ENCODE results near the gene ACADM. TPM values are rescaled to one million over a fixed set of nuclear protein-coding genes. Genes with fewer than 3 reads are reported as not detected.

ACADM gene
- total RNA-seq, 1 experiment from 2014 or later = 36.5 TPM

DNA sequence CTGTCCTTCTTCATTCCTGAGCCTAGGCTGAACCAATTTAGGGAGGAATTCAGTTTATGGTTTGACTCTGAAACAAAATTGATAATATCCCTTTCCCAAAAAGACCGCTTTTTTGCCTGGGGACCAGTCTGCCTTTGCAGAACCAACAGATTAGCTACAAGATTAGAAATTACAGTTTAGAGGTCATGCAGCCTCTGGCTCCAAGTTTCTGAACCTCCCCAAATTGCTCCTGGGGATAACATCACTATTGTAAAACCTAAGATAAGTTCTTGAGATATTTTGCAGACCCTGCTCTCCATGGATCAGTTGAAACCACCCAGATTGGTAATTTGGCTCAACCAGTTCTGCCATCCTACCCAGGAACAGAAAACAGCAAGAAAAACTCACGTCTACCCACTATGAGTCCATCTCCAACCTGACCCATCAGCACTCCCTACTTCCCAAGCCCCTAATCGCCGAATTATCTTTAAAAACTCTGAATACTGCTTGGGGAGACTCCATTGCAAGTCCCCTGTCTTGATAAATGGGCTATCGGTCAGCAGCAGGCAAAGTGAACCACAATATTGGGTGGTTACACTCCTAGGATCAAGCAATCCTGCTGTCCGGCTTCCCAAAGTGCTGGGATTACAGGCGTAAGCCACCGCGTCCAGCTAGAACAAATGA is 60.9 kb downstream of the ACADM start:
- Histone ChIP-seq H3K4me2 (peak overlapping the region; percentile 86), H3K27me3 (ENCODE audit: insufficient read depth, low read depth) (no peaks in the 10 kb centered on the region), H3K4me1 (replicated peaks; ENCODE audit: insufficient read depth) (peaks cover 29% of the 10 kb centered on the region), H3K36me3 (ENCODE audit: low read depth) (peaks cover 37% of the 10 kb centered on the region), H3K9me2 (ENCODE audit: insufficient read depth) (no peaks in the 10 kb centered on the region), H3K27ac (peak overlapping the region; percentile 81), H3K79me2 (ENCODE audit: low read depth) (peaks cover 44% of the 10 kb centered on the region), H2AFZ (peak overlapping the region; percentile 98), H4K20me1 (ENCODE audit: insufficient read depth) (peaks cover 37% of the 10 kb centered on the region), H3K4me3 (peak overlapping the region; percentile 88), H3F3A (ENCODE audit: insufficient read depth, low read depth) (peaks cover 35% of the 10 kb centered on the region), H3K9me3 (ENCODE audit: insufficient read depth, low read depth) (no peaks in the 10 kb centered on the region)
- intact Hi-C loops (cut with micrococcal nuclease; ENCODE audit: unreplicated experiment) = no loop called here
- DNase-seq = no peak
- TF ChIP-seq, protein P1, sequence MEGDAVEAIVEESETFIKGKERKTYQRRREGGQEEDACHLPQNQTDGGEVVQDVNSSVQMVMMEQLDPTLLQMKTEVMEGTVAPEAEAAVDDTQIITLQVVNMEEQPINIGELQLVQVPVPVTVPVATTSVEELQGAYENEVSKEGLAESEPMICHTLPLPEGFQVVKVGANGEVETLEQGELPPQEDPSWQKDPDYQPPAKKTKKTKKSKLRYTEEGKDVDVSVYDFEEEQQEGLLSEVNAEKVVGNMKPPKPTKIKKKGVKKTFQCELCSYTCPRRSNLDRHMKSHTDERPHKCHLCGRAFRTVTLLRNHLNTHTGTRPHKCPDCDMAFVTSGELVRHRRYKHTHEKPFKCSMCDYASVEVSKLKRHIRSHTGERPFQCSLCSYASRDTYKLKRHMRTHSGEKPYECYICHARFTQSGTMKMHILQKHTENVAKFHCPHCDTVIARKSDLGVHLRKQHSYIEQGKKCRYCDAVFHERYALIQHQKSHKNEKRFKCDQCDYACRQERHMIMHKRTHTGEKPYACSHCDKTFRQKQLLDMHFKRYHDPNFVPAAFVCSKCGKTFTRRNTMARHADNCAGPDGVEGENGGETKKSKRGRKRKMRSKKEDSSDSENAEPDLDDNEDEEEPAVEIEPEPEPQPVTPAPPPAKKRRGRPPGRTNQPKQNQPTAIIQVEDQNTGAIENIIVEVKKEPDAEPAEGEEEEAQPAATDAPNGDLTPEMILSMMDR (conservative IDR thresholded peaks at IDR 0.05) = no peak
- ChIA-PET POLR2A (ENCODE audit: unreplicated experiment) (interaction anchor here (0.6 to 0.7 kb wide), 4 partner anchors 20 to 1985 kb away, joined by 3 to 5 read pairs (median 4); no protein-coding TSS in a partner anchor), CTCF (no interaction called here)
- TSS peak; percentile 99 for BruUV-seq (replicated peaks)

DNA sequence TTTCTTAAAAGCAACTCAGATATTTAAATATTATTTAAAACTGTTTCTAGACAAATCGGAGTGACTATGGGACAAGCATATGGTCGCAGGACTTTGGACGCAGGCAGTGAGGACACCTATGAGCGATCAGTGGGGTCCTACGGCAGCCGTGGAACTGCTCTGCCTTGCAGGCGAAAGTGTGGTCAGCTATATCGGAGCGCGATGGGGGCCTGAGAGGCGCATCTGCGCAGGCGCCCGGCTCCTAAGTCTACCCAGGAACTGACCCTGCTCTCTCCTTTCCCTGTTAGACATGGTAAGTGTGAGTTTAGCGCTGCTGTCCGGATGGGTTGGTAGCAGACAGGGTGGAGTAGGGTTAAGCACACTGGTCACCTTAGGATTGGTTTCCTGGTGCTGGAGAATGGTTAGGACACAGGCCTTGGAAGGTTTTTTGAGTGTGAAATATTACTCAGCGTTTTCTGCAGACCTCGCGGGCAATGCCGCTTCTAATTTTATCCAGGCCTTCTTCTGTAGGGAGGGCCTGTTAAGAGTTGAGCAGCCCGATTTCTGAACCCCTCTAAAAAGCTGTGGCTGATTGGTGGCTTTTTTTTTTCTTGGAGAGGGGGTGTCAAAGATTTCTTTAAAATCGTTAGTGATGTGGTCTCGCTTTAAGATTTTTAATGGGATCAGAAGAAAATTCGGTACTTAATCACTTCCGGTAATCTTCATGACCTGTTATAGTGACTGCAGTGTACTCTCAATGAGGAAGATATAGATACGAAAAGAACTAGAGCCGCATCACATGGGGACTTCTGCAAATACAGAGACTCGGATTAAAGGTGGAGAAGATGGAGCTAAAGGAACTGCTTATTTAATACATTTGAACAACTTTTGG is 61.7 kb downstream of the ACADM start, which contains the start of gene RABGGTB:
RABGGTB (plus strand) TSS at position 274 of the 871 bp plus-strand sequence; CDS start at position 290, 16 bp downstream.
- H3K9me2 ChIP-seq (ENCODE audit: insufficient read depth) = no peaks in the 10 kb centered on the region
- CTCF ChIA-PET = interaction anchor here (0.6 kb wide), 1 partner anchor 56 kb away, joined by 15 read pairs; no protein-coding TSS in a partner anchor
- H2AFZ ChIP-seq = peak within 1 kb of the TSS; percentile 98
- peaks cover 52% of the 10 kb centered on the region for H3K79me2 ChIP-seq (ENCODE audit: low read depth)
- peaks cover 45% of the 10 kb centered on the region for H4K20me1 ChIP-seq (ENCODE audit: insufficient read depth)
- POLR2A ChIA-PET (ENCODE audit: unreplicated experiment) = interaction anchor here (0.6 to 0.7 kb wide), 5 partner anchors 21 to 1986 kb away, joined by 3 to 5 read pairs (median 4); no protein-coding TSS in a partner anchor
- TF ChIP-seq, protein P1 (conservative IDR thresholded peaks at IDR 0.05) = no peak
- TF ChIP-seq EZH2 (IDR thresholded peaks at IDR 0.05; ENCODE audit: low read depth) = no peak
- peaks cover 45% of the 10 kb centered on the region for H3K36me3 ChIP-seq (ENCODE audit: low read depth)
- H3K9me3 ChIP-seq (ENCODE audit: insufficient read depth, low read depth) = no peaks in the 10 kb centered on the region
- H3K27me3 ChIP-seq (ENCODE audit: insufficient read depth, low read depth) = no peaks in the 10 kb centered on the region
- intact Hi-C loops (cut with micrococcal nuclease; ENCODE audit: unreplicated experiment) = loop anchor here (1.0 kb wide), 1 partner anchor 62 kb away; the partner anchor contains the start of gene ACADM
- peak; percentile 88 to 95 for DNase-seq
- peak within 1 kb of the TSS; percentile 86 for H3K4me2 ChIP-seq
- H3K4me1 ChIP-seq (replicated peaks; ENCODE audit: insufficient read depth) = peaks cover 37% of the 10 kb centered on the region
- peaks cover 42% of the 10 kb centered on the region for H3F3A ChIP-seq (ENCODE audit: insufficient read depth, low read depth)
- peak within 1 kb of the TSS; percentile 88 for H3K4me3 ChIP-seq
- H3K27ac ChIP-seq = peak within 1 kb of the TSS; percentile 81
- BruUV-seq (replicated peaks) = TSS peak; percentile 69

DNA sequence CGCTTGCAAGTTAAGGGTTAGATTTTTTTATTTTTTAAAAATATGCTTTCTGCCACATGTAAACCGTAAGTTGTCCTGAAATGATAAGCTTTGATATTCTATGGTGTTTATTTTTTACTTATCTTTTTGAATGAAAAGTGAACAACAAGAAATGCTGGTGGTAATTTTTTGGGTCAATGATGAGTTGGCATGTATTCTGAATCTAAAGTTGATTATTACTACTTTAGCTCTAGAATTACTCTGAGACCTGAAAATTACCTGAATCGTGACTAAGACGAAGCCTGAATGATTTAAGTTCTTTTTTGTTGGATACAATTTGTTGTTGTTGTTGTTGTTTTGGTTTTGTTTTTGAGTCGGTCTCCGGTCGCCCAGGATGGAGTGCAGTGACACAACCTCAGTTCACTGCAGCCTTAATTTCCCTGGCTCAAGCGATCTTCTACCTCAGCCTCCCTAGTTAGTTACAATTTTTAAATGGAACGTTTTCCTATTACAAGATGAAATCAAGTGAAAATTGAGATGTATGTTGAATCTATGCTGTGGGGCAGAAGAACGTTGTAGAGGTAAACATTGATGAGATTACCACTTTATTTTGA is 62.5 kb downstream of the ACADM start:
- DNase-seq = no peak
- TF ChIP-seq, protein P1 (conservative IDR thresholded peaks at IDR 0.05) = no peak
- TF ChIP-seq EZH2 (IDR thresholded peaks at IDR 0.05; ENCODE audit: low read depth) = no peak
- H3K27ac ChIP-seq = peak overlapping the region; percentile 81
- no TSS peak for BruUV-seq (replicated peaks)
- intact Hi-C loops (cut with micrococcal nuclease; ENCODE audit: unreplicated experiment) = loop anchor here (1.0 kb wide), 1 partner anchor 63 kb away; the partner anchor contains the start of gene ACADM
- peaks cover 50% of the 10 kb centered on the region for H3F3A ChIP-seq (ENCODE audit: insufficient read depth, low read depth)
- no peak overlapping the region for H2AFZ ChIP-seq
- H3K9me2 ChIP-seq (ENCODE audit: insufficient read depth) = no peaks in the 10 kb centered on the region
- no peaks in the 10 kb centered on the region for H3K9me3 ChIP-seq (ENCODE audit: insufficient read depth, low read depth)
- H3K27me3 ChIP-seq (ENCODE audit: insufficient read depth, low read depth) = no peaks in the 10 kb centered on the region
- H3K4me3 ChIP-seq = peak overlapping the region; percentile 88
- peaks cover 45% of the 10 kb centered on the region for H3K4me1 ChIP-seq (replicated peaks; ENCODE audit: insufficient read depth)
- peaks cover 53% of the 10 kb centered on the region for H3K36me3 ChIP-seq (ENCODE audit: low read depth)
- peak overlapping the region; percentile 86 for H3K4me2 ChIP-seq
- H4K20me1 ChIP-seq (ENCODE audit: insufficient read depth) = peaks cover 52% of the 10 kb centered on the region
- ChIA-PET CTCF (interaction anchor here (0.6 kb wide), 1 partner anchor 57 kb away, joined by 15 read pairs; no protein-coding TSS in a partner anchor), POLR2A (ENCODE audit: unreplicated experiment) (interaction anchor here (0.6 kb wide), 1 partner anchor 224 kb away, joined by 4 read pairs; no protein-coding TSS in a partner anchor)
- H3K79me2 ChIP-seq (ENCODE audit: low read depth) = peaks cover 60% of the 10 kb centered on the region
